ENCODE data around the gene ANKS1A.

- TF ChIP-seq CTCF (IDR thresholded peaks at IDR 0.05) (no peak), POLR2AphosphoS5 (IDR thresholded peaks at IDR 0.05) (no peak), POLR2A (IDR thresholded peaks at IDR 0.05) (no peak)
Observed at GRCh38 chr6:35049156-35049735, 160.2 kb downstream of the ANKS1A start.
